Measurements from ENCODE around the gene SAMD5.

SAMD5 gene
- 0.04 to 0.24 reads per million in 2 experiments for total RNA-seq

DNA sequence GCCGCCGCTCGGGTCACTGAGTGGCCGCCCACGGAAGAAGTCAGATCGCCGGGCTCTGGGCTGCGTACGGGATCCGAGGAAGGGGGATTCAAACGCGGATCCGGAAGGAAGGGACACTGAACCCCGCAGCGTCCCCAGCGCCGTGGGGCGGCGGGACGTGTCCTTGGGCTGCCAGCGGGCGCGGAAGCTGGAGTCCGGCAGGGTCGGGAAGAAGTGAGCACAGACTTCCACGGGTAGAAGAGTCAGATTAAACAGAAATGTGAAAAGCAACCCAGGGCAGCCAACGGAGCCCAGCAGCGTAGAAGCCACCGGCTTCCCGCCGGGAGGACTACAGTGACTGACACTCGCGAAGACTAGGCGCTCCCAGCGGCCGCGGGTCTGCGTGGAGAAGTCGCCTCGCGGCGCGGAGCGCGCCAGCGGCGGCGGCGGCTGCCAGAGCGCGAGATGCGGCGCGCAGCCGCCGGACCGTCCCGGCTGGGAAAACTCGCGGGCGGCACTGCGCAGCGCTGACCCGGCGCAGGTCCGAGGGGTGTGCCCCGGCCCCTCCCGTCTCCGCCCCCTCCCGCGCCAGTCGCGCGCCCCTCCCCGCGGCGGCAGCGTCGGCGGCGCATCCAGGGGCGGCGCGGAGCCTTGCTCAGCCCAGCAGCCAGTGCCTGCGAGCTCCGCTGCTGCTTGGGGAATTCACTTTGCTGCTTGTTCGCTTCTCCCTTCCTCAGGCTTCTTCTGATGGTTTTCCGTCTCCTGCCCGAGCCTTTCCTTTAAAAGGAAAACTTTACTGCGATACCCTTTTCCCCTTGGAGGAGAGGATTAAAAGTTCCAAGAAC, at the start of gene SAMD5:
Gene SAMD5, plus strand, starts transcription at position 649 of the 824 bp plus-strand sequence. CDS start 239 bp downstream, outside the sequence.
- DNase-seq (ENCODE audit: low read depth): no peak

DNA sequence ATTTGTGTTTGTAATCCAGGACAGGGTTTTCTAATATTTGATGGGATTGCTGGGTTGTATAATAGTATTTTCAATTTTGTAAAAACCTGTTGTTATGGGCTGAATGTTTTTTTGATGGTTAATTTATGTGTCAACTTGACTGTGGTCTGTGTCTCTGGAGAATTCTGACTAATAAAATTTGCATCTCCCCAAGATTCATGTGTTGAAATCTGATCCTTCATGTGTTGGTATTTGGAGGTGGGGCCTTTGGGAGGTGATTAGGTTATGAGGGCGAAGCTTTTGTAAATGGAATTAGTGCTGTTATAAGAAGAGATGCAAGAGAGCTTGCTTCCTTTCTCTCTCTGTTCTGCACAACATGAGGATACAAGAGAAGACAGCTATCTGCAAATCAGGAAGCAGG, 48.7 kb upstream of the SAMD5 start:
- no peak for DNase-seq (ENCODE audit: low read depth)

DNA sequence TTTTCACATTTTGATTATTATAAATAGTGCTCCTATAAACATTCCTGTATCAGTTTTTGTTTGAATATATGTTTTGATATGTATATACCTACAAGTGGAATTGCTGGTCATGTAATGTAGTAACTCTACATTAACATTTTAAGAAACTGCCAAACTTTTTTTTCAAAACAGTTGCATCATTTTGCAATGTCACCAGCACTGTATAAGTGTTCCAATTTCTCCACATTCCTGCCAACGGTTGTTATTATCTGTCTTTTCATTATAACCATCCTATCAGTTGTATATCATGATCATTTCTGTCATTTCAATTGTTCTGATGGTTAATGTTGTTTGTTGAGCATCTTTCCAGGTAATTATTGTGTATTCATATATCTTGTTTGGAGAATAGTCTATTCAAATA, 44.8 kb upstream of the SAMD5 start:
- DNase-seq (ENCODE audit: low read depth): no peak

DNA sequence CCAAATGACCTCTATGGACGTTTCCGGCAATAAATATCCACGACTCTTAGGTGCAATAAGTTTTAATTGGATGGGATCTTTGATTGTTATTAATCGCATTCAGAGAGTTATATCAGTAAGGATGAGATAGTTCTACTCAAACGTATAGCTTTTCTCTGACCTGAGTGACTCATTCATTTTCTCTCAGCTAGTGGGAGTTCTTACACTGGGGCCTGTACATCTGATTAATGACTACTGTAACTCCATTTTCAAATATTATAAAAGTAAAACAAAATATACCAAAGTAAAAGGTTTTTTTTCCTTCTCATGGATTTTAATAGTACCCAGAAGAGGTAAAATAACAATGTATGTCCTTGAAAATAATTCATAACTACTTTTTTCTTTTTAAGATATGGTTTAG, 41.1 kb upstream of the SAMD5 start:
- DNase-seq (ENCODE audit: low read depth): no peak

DNA sequence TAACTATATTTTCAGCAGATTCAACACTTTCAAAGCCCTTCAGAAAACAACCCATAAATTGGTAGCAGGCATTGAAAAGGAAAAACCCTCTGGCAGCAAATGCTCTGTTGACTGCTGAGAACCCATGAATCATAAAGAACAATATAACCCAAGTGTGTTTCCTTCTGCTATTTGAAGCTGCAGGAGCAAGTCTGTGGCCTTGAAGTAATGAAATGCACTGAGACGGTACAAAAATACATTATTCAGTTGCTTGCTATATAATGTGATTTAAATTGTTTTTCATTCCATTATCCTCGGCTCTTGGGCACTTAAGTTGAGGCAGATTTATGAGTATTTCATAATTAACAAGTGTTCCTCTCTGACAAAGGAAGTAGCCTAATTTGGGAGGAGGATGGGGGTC, 40.6 kb upstream of the SAMD5 start:
- DNase-seq (ENCODE audit: low read depth): no peak

DNA sequence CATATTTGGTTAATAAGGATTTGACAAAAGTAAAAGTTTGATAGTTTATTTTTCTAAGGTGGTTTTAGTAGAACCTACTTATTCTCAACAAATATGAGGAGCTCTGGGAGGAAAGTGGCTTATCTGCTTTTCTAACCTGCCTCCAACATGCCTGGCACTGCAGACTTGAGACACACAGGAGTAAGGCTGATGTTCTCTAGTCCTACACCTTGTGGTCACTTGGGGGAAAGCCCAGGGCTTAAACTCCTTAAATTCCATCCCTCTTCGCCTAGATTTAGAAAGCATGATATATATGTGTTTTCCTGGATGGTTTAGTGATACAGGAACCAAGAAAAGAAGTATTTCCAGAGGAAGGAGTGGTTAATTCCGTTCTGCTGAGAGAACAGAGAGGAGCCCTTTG, 39.9 kb upstream of the SAMD5 start:
- DNase-seq (ENCODE audit: low read depth): no peak

DNA sequence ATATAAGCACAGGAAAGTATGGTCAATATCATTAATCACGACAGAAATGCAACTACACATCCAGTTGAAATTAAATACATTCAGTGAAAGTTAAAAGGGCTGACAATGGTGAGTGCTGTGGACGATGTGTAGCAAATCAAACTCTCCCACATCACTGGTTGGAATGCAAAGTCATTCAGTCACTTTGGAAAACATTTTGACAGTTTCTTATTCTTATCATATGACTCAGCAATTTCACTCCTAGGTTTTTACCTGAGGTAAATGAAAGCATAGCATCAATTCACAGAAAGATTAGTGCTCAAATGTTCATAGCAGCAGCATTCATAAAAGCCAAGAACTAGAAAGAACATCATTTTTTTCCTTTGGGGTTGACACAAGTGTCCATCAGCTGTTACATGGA, 28.6 kb upstream of the SAMD5 start:
- DNase-seq (ENCODE audit: low read depth): no peak

DNA sequence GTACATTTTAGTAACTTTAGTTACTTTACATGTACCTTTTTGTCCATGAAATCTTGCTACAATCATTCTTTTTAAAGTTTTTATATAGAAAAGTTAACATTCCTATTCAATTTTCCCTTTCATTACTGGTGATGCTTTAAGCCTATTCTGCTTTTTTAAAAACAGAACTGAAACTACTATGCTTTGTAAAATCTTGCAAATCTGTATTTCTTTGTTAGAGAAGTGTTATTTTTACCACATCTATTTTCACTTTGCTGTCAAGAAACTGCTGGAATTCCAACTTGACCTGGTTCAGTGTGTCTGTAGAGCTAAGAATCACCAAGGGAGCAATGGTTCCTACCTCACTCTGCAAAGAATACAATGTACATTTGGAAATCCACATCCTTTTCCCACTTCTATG, 21.8 kb upstream of the SAMD5 start:
- no peak for DNase-seq (ENCODE audit: low read depth)

DNA sequence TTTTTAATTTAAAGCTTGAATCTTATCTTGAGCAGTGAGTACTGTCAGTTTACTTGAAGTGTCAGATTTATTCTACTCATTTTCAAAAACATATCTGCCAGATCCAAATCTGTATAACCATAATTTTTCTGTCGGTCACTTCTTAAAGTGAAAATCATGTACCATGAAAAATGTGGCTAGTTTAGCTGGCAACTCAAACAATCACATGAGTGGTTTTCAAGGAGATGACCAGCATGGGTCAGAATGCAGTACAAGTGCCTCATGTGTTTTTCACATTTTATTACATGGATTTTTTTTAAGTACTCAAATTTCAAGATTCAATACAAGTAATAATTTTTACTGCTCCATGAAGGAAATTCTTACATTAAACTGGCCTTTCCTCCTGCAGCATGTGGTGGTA, 11.0 kb upstream of the SAMD5 start:
- DNase-seq (ENCODE audit: low read depth): no peak

DNA sequence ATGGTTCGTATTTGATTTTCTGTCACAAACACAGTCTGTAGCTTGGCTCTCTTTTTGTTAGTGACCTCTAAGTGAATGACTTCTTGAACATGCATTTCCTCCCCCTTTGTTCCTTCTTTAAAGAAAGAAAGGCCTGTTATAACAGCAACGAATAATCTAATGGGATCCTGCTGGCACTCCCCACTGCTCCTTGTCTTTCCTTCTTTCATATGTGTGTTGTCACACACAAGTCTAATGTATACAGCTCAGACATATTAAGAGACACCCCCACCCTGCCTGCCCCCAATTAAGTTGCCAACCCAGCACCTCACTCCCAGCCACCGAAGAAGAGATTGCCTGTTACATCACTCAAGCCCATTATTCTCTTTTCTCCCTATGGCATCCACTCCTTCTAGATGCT, 4.9 kb upstream of the SAMD5 start:
- no peak for DNase-seq (ENCODE audit: low read depth)

DNA sequence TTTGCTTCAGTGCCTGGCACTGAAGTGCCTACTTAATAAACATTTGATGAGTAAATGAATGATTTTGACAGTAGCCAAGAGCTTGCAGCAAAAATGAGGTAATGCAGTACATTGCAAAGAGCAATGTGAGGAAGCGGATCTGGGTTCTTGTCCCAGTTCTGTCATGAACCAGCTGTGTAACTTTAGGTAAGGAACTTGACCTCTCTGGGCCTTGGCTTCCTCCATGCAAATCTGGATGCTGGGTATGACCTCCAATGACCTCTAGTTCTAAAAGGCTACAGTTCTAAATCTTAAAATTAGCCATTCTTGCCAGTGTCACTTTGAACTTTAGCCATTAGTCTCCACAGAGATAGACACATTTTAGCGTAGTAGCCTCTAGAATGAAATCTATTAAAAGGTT, 3.6 kb upstream of the SAMD5 start:
- DNase-seq (ENCODE audit: low read depth): no peak

DNA sequence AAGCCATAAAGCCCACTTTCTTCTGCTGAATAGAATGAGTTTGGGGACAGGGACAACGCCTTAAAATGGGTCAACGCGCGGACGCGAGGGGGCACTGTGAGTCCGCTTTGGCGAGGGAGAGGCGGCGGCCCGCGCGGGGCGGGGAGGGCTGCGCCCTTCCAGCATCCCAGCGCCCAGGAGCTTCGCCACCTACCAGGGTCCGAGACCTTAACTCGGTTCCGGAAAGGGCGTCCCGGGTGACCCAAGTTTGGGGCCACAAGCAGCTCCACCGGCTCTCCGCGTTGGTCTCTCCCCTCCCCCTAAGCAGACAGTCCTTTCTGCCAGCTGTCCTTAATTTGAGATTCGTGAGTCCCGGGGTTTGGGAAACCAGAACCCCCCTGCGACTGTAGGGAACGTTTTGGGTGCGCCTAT, 1.8 kb upstream of the SAMD5 start:
- no peak for DNase-seq (ENCODE audit: low read depth)

DNA sequence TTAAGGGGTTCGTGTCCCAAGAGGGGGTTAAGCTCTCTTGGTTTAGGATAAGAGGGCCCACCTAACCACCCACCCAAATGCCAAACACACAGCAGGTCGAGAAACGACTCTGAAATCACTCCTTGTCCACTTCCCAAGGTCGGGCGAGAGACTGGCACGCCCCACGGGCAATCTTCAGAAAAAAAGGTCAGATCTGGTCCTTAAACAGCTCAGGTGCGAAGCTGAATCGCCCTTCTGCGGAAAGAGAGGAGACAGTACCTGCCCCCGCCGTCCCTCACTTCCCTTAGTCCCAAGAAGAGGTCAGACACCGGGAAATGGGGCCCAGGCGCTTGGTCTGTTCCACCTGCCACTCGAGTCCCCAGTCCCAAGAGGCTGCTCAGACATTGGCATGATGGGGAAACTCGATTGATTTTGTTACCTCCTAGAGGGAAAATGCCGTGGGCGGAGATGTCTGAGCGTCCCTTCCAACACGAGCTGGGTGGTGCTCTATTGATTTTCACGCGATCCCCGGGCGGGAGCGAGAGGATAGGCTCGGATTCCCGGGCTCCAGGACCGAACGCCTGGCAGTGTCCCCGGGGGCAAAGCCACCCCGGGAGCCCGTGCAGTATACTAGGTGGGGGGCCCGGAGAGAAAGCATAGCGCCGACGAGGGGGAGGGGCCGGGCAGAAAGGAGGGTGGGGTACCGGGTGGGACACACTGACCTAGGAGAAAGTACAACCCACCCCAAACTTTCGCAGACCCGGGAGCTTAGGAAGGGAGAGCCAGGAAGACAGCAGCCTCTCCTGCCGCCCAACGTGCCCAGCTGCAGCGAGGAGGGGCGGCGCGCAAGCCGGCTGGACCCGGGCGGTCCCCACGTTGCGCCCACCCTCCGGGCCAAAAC, 1.1 kb upstream of the SAMD5 start:
- DNase-seq (ENCODE audit: low read depth): no peak

DNA sequence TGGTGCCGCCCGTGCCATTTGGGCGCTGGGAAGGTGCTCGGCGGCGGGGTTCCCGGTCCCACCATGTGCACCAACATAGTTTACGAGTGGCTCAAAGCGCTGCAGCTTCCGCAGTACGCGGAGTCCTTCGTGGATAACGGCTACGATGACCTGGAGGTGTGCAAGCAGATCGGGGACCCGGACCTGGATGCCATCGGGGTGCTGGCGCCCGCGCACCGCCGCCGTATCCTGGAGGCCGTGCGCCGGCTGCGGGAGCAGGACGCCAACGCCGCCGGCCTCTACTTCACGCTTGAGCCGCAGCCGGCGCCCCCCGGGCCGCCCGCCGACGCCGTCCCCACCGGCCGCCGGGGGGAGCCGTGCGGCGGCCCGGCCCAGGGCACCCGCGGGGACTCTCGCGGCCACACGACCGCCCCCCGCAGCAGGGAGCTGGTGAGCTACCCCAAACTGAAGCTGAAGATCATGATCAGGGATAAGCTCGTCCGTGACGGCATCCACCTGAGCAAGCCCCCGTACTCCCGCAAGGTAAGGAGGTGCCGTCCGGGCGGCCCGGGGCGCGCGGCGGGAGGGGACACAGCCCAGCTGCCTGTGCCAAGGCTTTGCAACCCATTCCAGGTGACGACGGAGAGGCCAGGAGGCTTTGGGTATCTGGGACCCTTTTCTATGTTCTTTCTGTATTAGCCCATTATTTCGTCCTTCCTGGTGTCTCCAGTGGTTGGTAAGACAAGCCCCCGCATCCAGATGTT, 547 bp downstream of the SAMD5 start:
- DNase-seq (ENCODE audit: low read depth): no peak

DNA sequence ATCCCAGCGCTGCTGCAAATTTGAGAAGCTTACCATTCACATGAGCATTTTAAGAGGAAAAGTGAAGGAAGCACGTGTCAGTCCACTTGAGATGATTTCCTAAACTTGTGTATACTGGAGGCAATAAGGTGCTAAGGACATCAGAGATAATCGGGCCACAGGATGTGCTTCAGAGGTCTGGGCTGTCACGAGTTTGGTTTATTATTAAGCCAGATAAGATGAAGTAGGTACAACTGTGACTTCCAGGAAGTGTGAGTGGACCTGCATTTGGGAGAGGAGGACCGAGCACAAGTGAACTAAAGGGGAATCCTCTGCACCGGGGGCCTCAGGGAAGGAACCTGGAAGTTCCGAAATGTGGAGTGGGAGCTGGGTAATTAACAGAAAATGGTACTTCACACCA, 1.4 kb downstream of the SAMD5 start:
- DNase-seq (ENCODE audit: low read depth): no peak

DNA sequence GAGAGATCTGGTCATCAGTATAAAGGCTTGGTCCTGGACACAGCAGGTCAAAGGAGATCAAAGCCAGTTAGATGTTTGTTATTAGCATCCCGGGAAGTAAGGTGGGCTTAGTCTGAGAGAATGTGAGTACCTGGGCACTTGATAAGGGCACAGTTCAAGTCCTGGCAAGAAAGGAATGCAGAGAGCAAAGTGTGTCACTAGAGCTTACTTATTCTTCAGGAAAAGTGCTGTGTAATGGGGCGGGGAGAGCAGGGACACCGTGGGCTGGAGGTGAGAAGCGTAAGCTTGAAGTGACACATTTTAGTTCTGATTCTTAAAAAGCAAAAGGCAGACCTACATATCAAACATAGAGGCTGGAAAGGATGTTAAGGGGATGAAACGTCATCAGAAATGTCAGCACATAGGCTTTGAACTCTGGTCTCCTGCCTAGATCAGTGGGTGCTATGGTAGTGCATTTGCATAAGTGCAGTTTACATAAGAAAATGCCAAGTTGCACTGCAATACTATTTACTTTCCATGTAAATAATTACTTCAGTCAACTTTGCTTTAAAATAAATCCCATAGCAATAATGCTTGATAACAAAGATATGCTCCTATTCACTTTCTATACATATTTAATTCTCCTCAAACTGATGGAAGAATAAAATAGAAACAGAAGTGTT, 2.6 kb downstream of the SAMD5 start:
- DNase-seq (ENCODE audit: low read depth): no peak

DNA sequence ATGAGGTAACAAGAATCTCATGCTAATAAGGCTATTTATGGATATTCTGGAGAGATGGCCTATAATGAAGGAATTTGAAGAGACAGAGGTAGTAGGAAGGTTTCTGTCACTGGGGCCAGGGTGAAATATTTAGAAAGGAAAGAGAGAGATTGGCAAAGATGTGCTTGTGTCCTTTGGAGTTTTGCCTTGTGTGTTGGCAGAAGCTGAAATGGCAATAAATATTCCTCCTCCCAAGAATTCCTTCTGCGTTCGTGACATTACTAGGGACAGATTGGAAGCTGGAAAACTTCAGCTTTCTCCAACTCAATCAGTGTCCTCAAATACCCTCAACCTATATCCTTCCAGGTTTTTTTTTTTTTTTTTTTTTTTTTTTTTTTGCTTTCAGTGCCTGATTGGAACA, 6.3 kb downstream of the SAMD5 start:
- no peak for DNase-seq (ENCODE audit: low read depth)

DNA sequence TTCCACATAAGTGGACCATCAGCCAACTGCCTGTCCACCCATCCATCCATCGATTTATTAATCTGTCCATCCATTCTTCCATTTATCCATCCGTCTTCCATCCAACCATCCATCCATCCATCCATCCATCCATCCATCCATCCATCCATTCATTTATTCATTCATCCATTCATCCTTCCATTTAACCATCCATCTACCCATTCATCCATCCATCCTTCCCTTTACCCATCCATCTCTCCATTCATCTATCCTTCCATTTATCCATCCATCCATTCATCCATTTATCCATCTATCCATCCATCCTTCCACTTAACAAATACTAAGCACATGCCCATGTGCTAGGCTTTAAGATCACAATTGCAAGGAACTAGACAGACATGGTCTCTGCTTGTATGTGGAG, 6.8 kb downstream of the SAMD5 start:
- DNase-seq (ENCODE audit: low read depth): no peak

DNA sequence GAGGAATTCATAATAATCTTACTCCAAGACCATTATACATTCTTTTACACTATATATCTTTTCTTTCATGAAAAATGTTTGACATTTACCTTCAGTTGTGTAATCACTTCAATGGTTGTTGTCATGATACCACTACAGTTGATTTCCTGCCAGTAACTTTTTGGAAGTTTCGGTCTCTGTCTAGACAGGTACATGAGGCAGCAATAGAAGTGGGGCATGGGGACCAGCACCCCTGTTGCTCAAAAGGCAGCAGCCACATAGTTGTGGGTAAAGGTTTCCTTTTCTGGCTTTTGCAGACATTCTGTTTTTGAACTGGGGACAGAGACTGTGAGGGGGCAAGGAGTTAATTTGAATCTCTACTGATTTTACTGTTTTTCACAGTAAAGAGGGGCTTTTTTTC, 14.1 kb downstream of the SAMD5 start:
- no peak for DNase-seq (ENCODE audit: low read depth)

DNA sequence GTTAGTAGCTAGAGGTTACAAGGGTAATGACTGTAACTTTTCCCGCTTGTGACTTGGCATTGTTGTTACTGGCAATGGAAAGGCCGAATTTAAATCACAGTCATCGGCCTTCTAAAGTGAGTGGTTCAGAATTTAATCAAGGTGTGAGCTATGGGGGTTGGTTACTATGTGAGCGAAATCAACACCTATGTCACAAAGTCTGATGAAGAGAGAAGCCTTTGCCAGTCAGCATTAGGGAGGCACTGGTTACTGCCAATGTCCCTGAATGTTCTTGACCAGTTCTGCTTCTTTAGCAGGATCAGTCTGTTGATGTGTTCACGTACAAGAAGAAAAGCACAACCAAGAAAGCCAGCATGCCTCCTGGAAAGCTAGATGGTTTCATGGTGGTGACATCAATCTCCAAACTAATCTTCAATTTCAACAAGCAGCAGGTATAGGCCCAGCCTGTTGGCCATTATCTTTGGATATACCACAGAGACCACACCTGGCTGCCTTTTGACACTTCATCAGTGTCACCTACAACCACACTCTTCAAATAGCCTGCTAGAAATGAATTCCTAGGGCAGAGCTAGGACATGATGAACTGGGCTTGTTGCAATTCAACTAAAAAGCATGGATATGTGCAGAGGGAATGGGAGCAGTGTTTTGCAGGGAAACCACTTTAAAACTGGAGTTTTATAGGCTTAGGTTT, 17.2 kb downstream of the SAMD5 start:
- no peak for DNase-seq (ENCODE audit: low read depth)

DNA sequence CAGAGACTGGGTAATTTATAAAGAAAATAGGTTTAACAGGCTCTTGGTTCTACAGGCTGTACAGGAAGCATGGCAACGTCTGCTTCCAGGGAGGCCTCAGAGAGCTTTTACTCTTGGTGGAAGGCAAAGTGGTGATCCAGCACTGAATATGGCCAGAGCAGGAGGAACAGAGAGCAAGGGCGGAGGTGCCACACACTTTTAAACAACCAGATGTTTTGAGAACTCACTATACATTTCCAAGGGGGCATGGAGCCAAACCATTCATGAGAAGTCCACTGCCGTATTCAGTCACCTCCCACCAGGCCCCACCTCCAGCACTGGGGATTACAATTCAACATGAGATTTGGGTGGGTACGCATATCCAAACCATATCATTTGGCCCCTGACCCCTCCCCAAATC, 18.7 kb downstream of the SAMD5 start:
- no peak for DNase-seq (ENCODE audit: low read depth)
